AG04449 (cell line): Measurements from ENCODE around the gene DIS3L2.

Experiments used
- CTCF ChIA-PET: fragments of 350-600 bp; formaldehyde crosslinking; extraction: SDS; loops from one replicate; lab custom pipeline; 2021; ENCODE audit warnings: antibody characterized with exemption; lab: Yijun Ruan, JAX
- POLR2A ChIA-PET: fragments of 400-600, 350-600 bp; formaldehyde crosslinking; extraction: SDS; loops from one replicate; lab custom pipeline; 2020; ENCODE audit warnings: antibody characterized with exemption, inconsistent platforms; lab: Yijun Ruan, JAX
- DNase-seq: peaks from one replicate; pipeline ENCODE4 v3.0.0-alpha.2; 2010; ENCODE audit warnings: low read depth, low spot score
- H3K4me3 ChIP-seq: 2 replicates; pipeline ENCODE4 v1.5.1; 2011; ENCODE audit warnings: low read depth, mild to moderate bottlenecking, control low read depth, low read length
- TF ChIP-seq, protein P1 (sequence below): IDR thresholded peaks from one replicate; pipeline ENCODE4 v1.5.1; 2011; ENCODE audit warnings: mild to moderate bottlenecking, moderate library complexity, low read length, control low read depth, inconsistent platforms; ENCODE audit not compliant: insufficient read depth; ENCODE audit errors: missing control alignments

Gene DIS3L2

GRCh38 chr2:232075080-232075479 is 113.6 kb downstream of the DIS3L2 start:
- POLR2A ChIA-PET = no interaction called here
- DNase-seq = no peak
- TF ChIP-seq, protein P1, sequence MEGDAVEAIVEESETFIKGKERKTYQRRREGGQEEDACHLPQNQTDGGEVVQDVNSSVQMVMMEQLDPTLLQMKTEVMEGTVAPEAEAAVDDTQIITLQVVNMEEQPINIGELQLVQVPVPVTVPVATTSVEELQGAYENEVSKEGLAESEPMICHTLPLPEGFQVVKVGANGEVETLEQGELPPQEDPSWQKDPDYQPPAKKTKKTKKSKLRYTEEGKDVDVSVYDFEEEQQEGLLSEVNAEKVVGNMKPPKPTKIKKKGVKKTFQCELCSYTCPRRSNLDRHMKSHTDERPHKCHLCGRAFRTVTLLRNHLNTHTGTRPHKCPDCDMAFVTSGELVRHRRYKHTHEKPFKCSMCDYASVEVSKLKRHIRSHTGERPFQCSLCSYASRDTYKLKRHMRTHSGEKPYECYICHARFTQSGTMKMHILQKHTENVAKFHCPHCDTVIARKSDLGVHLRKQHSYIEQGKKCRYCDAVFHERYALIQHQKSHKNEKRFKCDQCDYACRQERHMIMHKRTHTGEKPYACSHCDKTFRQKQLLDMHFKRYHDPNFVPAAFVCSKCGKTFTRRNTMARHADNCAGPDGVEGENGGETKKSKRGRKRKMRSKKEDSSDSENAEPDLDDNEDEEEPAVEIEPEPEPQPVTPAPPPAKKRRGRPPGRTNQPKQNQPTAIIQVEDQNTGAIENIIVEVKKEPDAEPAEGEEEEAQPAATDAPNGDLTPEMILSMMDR = no peak
- CTCF ChIA-PET = interaction anchor here (1.2 kb wide), 1 partner anchor 261 kb away, joined by 3 read pairs; no protein-coding TSS in a partner anchor
- H3K4me3 ChIP-seq = no peak overlapping the region

- ChIA-PET CTCF (interaction anchor here (1.2 kb wide), 1 partner anchor 260 kb away, joined by 3 read pairs; no protein-coding TSS in a partner anchor), POLR2A (no interaction called here)
- TF ChIP-seq, protein P1 = no peak
- H3K4me3 ChIP-seq = no peak overlapping the region
- no peak for DNase-seq
These were observed 114.3 kb downstream of the DIS3L2 start for GRCh38 chr2:232075859-232076258.

GRCh38 chr2:232076272-232076671 is 114.8 kb downstream of the DIS3L2 start:
- CTCF ChIA-PET = no interaction called here
- POLR2A ChIA-PET = no interaction called here

GRCh38 chr2:232076736-232077135 is 115.2 kb downstream of the DIS3L2 start:
- DNase-seq = no peak
- ChIA-PET POLR2A (no interaction called here), CTCF (no interaction called here)
- TF ChIP-seq, protein P1 = no peak
- H3K4me3 ChIP-seq = no peak overlapping the region

More at GRCh38 chr2:232076272-232076671, 114.8 kb downstream of the DIS3L2 start:
- H3K4me3 ChIP-seq = no peak overlapping the region
- TF ChIP-seq, protein P1 = no peak
- no peak for DNase-seq

GRCh38 chr2:232085164-232085563 is 123.7 kb downstream of the DIS3L2 start:
- no peak for DNase-seq
- TF ChIP-seq, protein P1 = no peak
- ChIA-PET CTCF (interaction anchor here (1.5 kb wide), 1 partner anchor 208 kb away, joined by 4 read pairs; no protein-coding TSS in a partner anchor), POLR2A (no interaction called here)
- H3K4me3 ChIP-seq = no peak overlapping the region

GRCh38 chr2:232085826-232086425 is 124.4 kb downstream of the DIS3L2 start:
- POLR2A ChIA-PET = no interaction called here
- CTCF ChIA-PET = interaction anchor here (1.5 kb wide), 1 partner anchor 207 kb away, joined by 4 read pairs; no protein-coding TSS in a partner anchor

More at GRCh38 chr2:232085826-232086425, 124.4 kb downstream of the DIS3L2 start:
- H3K4me3 ChIP-seq = no peak overlapping the region
- TF ChIP-seq, protein P1 = no peak
- DNase-seq = no peak
